NCI-H1048 (cell line): ENCODE data around the gene BLOC1S4.
"Not testable (repeated sequence)": the region's sequence is repeated elsewhere in the genome, so short reads cannot be mapped to it uniquely, and the experiment has no call there.

Experiments used
- DNase-seq: peaks from one replicate; lab custom pipeline; 2025; lab: John Stamatoyannopoulos, UW

The BLOC1S4 gene

DNA sequence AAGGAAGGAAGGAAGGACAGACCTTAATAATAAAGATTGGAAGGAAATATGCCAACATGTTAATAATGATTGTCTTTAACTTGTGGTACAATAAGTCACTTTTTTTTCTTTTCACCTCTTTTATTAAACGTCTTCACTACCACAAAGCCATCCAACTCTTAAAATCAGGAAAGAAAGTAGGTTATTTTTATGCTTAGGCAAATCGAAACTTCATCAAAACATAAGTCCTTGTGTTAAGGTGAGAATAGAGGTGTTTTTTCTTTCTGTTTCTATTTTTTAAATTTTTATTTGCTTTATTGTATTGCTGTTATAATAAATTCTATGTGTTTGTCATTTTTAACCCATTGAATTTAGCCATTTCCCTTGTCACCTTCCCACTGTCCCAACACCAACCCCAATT lies 26.5 kb downstream of the BLOC1S4 start:
- no peak for DNase-seq

DNA sequence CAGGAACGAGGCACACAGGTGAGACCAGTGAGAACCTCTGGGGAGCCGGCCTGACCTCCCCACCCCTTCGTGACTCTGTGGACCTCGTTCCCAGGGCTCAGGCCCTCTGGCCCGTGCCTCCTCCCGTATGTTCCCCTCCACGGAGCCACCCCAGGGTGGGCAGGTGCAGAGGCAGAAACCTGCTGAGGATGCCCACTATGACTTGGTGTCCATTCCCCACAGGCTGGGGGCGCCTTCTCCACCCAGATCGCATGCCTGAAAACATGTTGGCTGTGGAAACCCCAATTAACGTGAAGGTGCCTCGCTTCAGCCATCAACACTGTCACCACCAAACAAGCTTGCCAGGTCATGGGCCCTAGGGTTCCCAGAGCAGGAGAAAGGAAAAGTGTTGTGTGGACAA lies 27.0 kb downstream of the BLOC1S4 start:
- DNase-seq, result no peak

DNA sequence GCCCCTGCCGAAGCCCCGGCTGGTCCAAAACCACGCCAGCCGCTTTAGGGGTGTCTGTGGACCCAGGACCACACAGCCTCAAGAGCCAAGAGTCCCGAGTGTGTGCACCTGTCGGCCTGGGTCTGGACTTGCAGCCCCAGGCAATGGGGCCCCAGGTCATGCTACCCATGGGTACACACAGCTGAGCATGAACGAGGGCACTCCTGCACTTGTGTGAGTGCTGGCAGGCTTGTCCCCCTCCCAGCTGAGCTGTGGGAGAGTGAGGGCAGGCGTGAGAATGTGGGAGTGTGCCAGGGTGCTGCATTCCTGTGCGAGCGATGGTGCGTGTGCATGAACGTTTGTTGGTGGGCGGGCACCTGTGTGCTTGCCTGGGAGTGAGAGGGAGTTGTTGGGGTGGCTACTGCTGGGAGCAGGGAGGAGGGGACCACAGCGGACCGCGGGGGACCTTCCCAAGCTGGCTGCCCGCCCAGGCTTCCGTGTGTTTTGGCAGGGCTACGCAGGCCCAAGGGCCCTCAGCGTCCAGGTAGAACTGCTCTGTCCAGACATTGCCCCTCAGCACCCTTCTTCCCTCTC lies 30.8 kb downstream of the BLOC1S4 start:
- DNase-seq, result no peak

DNA sequence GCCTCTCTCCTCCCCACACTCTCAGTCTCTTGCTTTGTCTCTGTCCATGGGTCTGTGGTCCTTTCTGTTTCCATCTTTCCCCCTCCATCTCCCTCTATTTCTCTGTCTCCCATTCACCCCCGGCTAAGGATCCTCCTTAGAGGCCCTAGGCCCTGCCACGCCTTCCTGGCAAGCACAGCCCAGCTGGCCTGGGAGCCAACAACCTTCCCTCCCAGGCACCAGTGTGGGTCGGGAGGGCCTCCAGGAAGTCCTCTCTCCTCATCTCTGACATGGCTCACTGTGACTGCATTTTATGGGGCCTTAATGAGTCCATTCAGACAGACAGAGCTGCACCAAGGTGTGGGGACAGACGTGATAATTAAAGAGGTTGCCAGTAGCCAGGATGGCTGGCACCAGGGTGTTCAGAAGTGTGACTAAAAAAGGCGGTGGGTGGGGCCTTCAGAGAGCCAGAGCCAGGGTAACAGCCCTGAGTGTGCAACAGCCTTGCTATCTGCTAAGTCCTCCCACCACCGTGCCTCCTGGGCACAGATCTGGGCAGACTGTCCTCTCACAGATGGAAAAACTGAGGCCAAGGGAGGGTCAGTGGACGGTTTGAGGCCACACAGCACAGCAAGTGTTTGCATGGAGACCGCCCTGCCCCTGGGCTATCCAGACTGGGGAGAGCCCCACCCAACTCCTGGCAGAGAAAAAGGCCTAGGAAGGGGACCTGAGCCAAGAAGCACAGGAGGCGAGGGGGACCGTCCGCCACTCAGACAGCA lies 31.5 kb downstream of the BLOC1S4 start:
- no peak for DNase-seq

DNA sequence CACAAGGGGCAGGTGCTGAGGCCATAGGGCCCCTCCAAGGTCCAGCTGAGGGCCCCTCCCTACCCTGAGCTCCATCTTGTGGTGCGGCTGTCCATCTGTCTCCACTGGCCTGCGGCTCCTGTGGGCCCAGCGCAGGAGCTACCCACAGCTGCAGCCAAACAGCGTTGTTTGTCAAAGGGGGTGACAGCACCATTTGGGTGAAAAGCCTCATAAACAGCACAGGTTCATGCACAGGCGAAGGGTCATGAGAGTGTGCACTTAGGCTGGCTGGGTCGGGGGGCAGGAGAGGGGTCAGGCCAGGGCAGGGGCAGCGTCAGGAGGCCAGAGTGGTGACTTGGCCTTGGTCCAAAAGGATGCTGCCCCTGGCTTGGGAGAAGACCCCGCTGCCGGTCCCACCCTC lies 32.3 kb downstream of the BLOC1S4 start:
- DNase-seq, result no peak

DNA sequence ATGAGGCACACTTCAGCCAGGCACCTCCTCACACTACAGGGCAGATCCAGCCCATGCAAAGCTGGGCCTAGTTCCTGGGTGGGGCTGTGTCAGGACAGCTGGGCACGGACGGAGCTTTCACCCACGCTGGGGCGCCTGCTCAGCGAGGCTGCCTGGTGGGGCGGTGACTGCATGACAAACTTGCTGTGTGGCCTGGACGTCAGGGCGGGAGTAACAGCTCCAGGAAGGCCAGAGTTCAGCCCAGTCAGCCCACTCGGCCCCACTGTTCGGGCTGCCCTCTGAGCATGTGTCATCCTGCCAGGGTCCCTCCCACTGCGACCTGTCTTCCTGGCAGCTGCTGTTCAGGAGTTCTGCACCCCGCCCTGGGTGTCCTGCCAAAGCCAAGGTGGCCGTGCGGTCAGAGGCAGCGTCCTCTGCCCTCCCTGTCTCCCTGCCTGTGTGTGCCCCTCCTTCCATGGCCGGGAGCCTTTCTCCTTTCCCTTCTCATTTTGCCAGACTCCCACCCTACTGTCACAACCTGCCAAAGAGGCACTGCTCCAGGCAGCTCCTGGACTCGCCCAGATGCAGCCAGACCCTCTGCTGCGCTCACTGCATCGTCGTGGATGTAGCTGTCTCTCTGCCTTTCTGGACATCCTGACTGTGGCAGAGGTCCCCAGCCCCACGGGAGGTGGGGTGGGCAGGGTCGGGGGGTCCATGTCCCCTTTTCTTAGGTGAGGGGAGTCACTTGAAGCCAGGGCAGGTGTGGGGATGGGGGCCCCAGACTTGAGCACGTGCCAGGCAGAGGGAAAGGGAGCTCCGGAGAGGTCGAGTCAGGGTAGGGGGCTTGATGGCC lies 33.6 kb downstream of the BLOC1S4 start:
- DNase-seq, result no peak

DNA sequence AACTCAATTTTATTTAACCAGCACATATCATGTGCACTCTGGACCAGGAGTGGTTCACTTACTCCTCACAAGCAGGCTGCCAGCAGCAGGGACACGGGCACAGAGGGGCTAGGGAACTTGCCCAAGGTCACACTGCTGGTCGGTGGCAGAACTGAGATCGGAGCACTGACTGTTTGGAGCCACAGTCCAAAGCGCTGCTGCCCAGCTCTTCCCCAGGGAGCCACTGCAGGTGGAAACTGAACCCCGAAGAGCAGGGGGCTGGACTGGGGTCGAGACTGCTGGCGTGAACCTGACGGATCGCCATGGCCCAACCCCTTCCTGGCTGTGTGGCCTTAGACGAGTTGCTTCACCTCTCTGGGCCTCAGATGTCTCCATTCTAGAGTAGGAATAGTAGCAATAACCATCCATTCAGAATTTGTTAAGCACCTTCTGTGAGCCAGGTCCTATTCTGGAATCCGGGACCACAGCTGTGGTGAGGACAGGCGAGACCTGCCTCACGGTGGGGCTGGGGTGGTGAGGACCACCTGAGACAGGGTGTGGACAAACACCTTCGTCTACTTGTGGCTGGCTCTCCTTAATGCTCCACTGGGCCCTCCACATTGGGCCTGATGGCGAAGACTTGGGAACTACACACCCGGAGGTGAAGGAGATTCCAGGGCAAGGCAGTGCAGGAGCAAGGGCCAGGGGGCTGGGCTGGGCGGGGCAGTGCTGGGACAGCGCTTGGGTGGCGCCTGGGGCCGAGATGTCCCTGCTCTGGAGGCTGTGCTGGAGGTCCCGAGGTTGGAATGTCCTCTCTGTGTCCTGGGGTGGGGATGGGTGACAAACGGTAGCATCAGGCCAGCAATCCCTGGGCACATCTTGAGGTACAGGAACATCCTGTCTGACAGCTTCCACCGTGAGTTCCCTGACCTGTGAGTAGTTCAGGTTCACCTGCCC lies 34.6 kb downstream of the BLOC1S4 start:
- DNase-seq, result no peak

DNA sequence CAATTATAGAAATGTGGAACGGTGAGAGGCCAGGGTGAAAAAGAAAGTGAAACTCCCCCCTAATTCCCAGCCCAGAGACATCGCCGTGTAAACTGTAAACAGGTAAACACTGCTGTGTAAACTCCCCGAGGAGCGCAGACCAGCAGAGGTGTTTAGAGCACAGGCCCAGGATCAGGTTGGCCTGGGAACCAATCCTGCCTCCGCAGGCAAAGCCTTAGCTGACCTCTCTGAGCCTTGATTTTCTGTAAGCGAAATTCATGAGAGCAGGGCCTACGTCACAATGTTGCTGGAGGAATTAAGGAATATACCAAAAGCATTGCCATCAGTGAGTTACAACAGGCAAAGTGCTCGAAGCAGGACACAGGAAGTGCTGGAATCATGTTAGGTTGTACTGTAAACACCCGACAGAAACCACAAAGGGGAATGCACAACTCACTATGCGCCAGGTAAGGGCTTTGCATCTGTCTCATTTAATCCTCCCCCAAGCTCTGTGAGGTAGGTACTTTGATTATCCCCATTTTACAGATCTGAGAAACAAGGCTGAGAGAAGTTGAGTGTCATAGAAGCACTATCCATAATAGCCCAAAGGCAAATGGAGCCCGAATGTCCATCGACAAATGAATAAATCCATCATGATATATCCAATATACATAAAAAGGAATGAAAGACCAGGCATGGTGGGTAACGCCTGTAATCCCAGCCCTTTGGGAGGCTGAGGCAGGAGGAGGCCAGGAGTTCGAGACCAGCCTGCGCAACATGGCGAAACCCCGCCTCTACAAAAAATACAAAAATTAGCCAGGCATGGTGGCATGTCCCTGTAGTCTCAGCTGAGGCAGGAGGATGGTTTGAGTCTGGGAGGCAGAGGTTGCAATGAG lies 35.9 kb downstream of the BLOC1S4 start:
- DNase-seq, result no peak

DNA sequence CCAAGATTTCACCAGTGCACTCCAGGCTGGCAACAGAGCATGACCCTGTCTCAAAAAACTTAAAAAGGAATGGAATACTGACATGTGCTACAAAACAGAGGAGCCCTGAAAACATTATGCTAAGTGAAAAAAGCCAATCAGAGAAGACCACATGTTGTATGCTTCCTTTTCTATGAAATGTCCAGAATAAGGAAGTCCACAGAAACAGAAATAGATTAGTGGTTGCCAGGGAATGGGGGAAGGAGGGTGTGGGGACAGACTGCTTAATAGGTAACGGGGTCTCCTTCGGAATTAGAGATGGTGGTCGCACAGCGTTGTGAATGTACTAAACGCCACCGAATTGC lies 36.5 kb downstream of the BLOC1S4 start:
- DNase-seq, result no peak

DNA sequence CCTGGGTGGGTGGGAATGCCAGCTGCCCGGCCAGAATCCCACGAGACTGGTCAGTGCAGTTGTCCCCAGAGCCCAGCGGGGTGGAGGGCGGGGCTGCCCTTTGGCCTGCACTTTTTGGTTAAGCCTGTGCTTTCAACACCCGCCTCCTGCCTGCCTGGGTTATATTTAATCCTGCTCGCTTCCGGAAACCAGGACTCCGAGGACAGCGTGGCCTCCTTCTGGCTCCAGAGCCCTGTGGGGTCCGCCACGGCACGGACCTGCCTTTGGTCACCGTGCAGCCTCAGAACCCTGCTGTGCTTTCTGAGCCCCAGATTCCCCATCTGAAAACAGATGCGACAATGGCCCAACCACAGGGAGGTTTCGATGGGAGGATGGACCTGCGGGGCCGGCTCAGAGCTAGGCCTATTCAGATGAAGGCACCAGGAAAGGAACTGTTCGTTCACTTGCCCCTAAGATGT lies 37.2 kb downstream of the BLOC1S4 start:
- DNase-seq, result no peak

DNA sequence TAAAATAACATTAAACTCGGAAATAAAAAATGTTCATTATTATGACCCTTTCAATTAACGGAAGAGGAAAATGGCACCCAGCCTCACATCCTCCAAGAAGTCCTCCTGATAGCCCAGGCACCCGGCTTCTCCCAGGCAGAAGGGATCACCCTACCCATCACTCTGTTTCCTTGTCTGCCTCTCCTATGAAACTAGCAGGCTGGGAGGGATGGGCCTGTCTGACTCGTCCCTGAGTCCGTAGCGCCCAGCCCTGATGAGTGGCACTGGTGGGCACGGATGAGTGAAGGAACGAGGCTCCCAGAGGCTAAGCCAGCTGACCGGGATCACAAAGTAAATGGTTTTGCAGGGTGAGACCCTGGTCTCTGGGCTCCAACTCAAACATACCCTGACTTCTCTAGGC lies 37.9 kb downstream of the BLOC1S4 start:
- DNase-seq, result no peak

DNA sequence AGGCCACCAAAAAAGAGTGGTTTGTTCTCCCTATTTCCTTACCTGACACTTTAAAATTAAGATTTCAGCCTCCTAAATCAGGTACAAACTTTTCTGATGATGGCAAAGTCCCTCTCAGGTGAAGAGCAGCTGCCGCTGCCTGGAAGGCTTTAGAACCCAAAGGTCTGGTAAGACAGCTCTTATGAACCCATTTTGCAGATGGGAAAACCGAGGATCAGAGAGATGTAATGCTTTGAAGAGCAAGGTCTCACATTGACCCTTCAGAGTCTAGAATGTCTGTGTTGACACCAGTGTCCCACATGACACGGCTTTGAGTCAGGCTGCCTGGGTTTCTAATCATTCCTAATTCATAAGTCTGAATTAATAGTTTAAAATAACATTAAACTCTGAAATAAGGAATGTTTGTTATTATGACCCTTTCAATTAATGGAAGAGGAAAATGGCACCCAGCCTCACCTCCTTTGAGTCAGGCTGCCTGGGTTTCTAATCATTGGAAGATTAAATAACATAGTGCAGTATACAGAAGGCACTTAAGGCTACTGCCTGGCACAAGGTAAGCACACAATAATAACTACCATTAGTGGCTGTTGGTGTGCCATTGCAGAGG lies 38.6 kb downstream of the BLOC1S4 start:
- DNase-seq, result no peak

DNA sequence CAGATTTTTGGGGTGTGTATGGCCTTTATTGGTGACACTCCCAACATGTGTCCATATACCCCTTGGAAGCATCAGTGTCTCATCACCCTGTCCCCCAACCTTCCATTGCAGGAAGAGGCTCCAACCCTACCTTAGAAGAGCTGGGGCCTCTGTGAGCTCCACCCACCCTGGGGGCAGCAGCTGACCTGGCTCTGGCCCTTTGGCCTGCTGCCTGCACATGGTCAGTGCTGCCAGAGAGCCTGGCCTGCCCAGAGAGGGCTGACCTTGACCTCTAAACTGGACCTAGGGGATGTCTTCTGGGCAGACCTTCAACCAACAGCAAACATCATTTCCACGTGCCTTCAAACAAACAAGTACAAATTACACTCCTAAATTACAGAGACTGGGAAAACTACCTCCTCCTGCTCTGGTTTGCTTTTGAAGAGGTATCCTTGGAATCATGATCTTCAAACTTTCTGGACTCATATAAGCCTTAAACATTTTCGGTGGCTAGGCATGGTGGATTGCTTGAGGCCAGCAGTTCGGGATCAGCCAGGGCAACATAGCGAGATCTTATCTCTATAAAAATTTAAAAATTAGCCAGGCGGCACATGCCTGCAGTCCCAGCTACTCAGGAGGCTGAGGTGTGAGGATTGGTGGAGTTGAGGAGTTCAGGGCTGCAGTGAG lies 39.2 kb downstream of the BLOC1S4 start:
- DNase-seq, result no peak

DNA sequence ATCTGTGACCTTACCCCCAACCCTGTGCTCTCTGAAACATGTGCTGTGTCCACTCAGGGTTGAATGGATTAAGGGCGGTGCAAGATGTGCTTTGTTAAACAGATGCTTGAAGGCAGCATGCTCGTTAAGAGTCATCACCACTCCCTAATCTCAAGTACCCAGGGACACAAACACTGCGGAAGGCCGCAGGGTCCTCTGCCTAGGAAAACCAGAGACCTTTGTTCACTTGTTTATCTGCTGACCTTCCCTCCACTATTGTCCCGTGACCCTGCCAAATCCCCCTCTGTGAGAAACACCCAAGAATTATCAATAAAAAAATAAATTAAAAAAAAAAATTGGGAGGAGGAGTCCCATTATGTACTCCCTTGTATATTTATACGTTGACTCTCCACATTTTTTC lies 40.4 kb downstream of the BLOC1S4 start:
- not testable (repeated sequence) for DNase-seq

DNA sequence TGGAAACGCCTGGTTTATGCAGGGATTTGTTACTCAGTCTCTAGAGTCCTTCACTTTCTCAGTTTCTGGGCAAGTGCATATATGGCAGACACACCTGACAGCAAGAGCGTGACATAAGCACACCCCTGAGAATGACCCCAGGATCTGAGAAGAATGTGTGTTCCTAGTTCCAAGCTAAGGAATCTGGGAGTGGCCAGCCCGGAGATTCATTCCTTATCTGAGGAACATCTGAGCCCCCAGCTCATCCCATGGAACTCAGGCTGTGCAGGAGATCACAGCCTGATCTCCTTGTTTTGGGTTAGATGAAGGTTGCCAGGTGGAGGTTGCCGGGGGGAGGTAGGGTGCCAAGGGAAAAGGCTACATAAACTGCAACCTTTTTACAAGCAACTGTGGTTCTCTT lies 42.8 kb downstream of the BLOC1S4 start:
- no peak for DNase-seq

DNA sequence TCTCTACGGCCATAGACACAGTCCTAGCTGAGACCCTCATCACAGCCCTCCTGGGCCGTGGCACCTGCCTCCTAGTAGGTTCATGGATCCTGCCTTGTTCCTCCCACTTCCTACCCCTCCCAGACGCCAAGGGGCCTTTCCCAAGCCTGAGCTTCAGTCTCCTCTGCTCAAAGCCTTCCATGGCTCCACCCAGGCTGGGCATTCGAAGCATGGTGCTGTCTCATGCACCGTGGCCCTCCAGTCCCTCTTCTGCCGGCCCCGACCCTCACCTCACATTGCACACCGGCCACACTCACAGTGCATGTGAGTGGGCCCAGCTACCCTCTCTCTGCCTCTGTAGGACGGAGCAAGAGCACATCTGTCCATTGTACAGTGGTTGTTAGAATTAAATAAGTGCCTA lies 44.9 kb downstream of the BLOC1S4 start:
- no peak for DNase-seq

DNA sequence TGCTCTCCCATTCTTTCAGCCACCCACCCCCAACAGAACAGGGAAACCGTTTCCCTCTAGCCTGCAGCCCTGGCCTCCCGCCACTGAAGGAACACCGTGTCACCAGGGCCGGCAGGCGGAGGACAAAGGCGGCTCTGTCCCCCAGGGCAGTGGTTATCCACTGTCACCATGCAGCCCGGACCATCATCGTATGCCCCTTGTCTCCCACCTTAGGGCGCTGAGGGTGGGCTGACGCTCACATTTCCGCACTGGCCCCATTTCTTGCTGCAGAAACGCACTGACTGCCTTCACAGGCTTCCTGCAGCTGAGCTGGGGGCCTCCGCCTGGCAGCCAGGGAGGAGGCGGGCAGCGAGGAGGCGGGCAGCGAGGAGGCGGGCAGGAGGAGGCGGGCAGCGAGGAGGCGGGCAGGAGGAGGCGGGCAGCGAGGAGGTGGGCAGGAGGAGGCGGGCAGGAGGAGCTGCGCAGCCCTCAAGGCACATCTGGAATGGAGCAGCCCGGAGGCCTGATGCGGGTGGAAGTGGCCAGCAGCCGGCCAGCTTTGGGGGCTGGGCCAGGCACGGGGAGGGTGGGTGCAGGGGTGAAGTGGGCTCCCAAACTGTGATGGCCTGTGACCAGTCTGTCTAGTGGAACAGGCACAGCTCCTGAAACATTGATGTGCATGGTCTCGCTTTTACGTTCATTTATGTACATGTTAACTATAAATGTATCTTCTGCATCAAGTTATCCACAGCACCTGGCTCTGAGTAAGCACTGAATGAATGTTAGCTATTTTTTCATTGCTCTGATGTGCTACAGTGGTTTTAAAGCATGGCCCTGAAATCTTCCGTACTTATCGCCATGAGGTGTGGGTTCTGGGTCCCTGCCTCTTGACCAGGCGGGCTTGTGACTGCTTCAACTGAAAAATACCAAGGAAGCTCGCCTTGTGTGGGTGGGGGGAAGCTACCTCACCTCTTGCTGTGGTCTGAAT lies 46.0 kb downstream of the BLOC1S4 start:
- no peak for DNase-seq

DNA sequence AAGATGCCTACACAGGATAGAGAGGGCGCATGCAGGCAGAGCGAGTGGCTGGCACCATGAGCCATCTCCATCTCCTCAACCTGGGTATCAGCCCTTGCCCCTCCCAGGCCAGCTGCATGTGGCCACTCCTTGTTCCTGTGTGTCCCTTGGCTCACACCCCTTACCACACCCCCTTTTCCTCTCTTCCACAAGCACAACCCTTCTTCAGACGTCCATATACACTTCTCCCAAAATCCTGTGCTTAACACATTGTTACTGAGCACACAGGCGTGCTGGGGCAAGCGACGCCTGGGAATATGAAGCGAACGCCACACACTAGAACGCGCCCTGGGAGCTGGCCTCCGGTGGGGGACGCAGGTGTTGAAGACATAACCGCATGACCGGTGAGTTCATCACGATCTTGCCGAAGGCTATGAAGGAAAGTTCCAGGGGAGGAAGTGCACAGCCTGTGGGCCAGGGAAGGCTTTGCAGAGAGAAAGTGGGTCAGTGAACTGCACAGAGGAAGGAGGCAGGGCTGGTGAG lies 47.4 kb downstream of the BLOC1S4 start:
- DNase-seq, result no peak
